CD4-positive, CD25-positive, alpha-beta regulatory T cell (primary cell): Measurements from ENCODE around the gene C17orf100. TPM values are rescaled to one million over a fixed set of nuclear protein-coding genes. Genes with fewer than 3 reads are reported as not detected.
A peak's percentile ranks its signal among the peaks of the same experiment; 100 is the strongest.

Experiments
- ATAC-seq, 2 donors: fragments of 150-1000 bp; cut with Tn5 transposase; one replicate each; pipeline ENCODE4 v1.10.0; 2021; ENCODE audit warnings: low read depth in 2 of 2, moderate number of reproducible peaks in 2 of 2, moderate library complexity in 1 of 2
- DNase-seq, 3 donors: peaks; one replicate each; pipeline versions ENCODE4 v3.0.0 to v3.0.0-alpha.2; 2012 to 2022; ENCODE audit warnings: mixed read lengths in 1 of 3
- H3K27ac ChIP-seq: one replicate; pipeline ENCODE4 v1.7.0; 2013; ENCODE audit warnings: mild to moderate bottlenecking, low read length; ENCODE audit not compliant: insufficient read depth, poor library complexity, severe bottlenecking
- H3K27me3 ChIP-seq: one replicate; pipeline ENCODE4 v1.7.0; 2013; ENCODE audit warnings: low read length; ENCODE audit not compliant: control insufficient read depth, insufficient read depth
- H3K36me3 ChIP-seq: one replicate; pipeline ENCODE4 v1.7.0; 2013; ENCODE audit warnings: mild to moderate bottlenecking, low read length, moderate library complexity; ENCODE audit not compliant: control insufficient read depth, insufficient read depth
- H3K4me1 ChIP-seq: 2 replicates; pipeline ENCODE4 v1.7.0; 2013; ENCODE audit warnings: mild to moderate bottlenecking, low read length; ENCODE audit not compliant: insufficient read depth, control insufficient read depth, poor library complexity, severe bottlenecking
- H3K4me3 ChIP-seq: one replicate; pipeline ENCODE4 v1.7.0; 2013; ENCODE audit warnings: low read depth, mild to moderate bottlenecking, low read length, moderate library complexity
- H3K9me3 ChIP-seq, 2 experiments: 1 replicate in 1 of 2; 2 replicates in 1 of 2; pipeline ENCODE4 v1.7.0; 2013; ENCODE audit warnings: low read length in 2 of 2, mild to moderate bottlenecking in 1 of 2, moderate library complexity in 1 of 2; ENCODE audit not compliant: control insufficient read depth in 2 of 2
- H3K27ac Mint-ChIP-seq, 3 donors: one replicate each; pipeline ENCODE4 v1.8.0; 2020 to 2022; ENCODE audit warnings: mild to moderate bottlenecking in 3 of 3, mixed read lengths in 3 of 3, moderate library complexity in 2 of 3
- H3K27me3 Mint-ChIP-seq: one replicate; pipeline ENCODE4 v1.8.0; 2022; ENCODE audit warnings: mild to moderate bottlenecking, mixed read lengths
- H3K36me3 Mint-ChIP-seq: one replicate; pipeline ENCODE4 v1.8.0; 2020; ENCODE audit warnings: mixed read lengths
- H3K4me1 Mint-ChIP-seq, 4 donors: one replicate each; pipeline ENCODE4 v1.8.0; 2020 to 2022; ENCODE audit warnings: mixed read lengths in 4 of 4, mild to moderate bottlenecking in 1 of 4
- H3K4me3 Mint-ChIP-seq, 4 donors: one replicate each; pipeline ENCODE4 v1.8.0; 2020 to 2022; ENCODE audit warnings: mild to moderate bottlenecking in 4 of 4, mixed read lengths in 4 of 4, moderate library complexity in 3 of 4
- H3K9me3 Mint-ChIP-seq, 7 donors: one replicate each; pipeline ENCODE4 v1.8.0; 2020 to 2022; ENCODE audit warnings: mixed read lengths in 7 of 7, mild to moderate bottlenecking in 3 of 7, moderate library complexity in 2 of 7
- polyA plus RNA-seq, 4 donors: library from polyadenylated mRNA; unstranded; fragments of 300-500 nt; fragmentation: Illumina TruSeq; gene quantifications; one replicate each; pipeline ENCODE4 v1.2.3, GENCODE V29; 2021
- total RNA-seq: library from RNA; stranded (reverse); gene quantifications from one replicate; pipeline ENCODE4 v1.2.3, GENCODE V29; 2022

C17orf100 gene
- 1.5 TPM for total RNA-seq
- polyA plus RNA-seq, result 1 to 10 TPM; 4.4 to 7.1 (median 5.6) TPM

GRCh38 chr17:6651354-6651918, at the start of gene C17orf100, which contains the start of gene MED31:
TSS of gene C17orf100 (plus strand) at chr17:6651762. CDS start at chr17:6651914, 152 bp downstream.
TSS of gene MED31 (minus strand) at chr17:6651605. CDS start at chr17:6651528, 77 bp downstream.
- Histone ChIP-seq H3K27ac (peak within 1 kb of the TSS; percentile 99), H3K9me3 (no peaks in the 10 kb centered on the region), H3K36me3 (peaks cover 24% of the 10 kb centered on the region), H3K27me3 (no peaks in the 10 kb centered on the region), H3K4me1 (peaks cover 39% of the 10 kb centered on the region), H3K4me3 (peak within 1 kb of the TSS; percentile 95)
- peaks cover 45 to 80% (median 55%) of the 10 kb centered on the region in 4 donors for H3K4me1 Mint-ChIP-seq
- peaks cover 26% of the 10 kb centered on the region for H3K36me3 Mint-ChIP-seq
- H3K9me3 Mint-ChIP-seq, result peaks cover 0 to 2% (median 0%) of the 10 kb centered on the region in 7 donors
- peak within 1 kb of the TSS; percentile 94 to 99 (median 97) for H3K4me3 Mint-ChIP-seq
- peak within 1 kb of the TSS; percentile 99 for H3K27ac Mint-ChIP-seq
- DNase-seq (peak; percentile 91 to 94 (median 92)), ATAC-seq (peak; percentile 97)
- H3K27me3 Mint-ChIP-seq, result peaks cover 28% of the 10 kb centered on the region

- Mint-ChIP-seq H3K9me3 (no peaks in the 10 kb centered on the region), H3K27me3 (no peaks in the 10 kb centered on the region), H3K4me3 (no peak overlapping the region), H3K27ac (no peak overlapping the region), H3K36me3 (peaks cover 43% of the 10 kb centered on the region), H3K4me1 (peaks cover 5 to 12% (median 7%) of the 10 kb centered on the region in 4 donors)
- peaks cover 53% of the 10 kb centered on the region for H3K36me3 ChIP-seq
- H3K27ac ChIP-seq, result no peak overlapping the region
- no peak overlapping the region for H3K4me3 ChIP-seq
- no peaks in the 10 kb centered on the region for H3K27me3 ChIP-seq
- no peak for ATAC-seq
- no peaks in the 10 kb centered on the region for H3K4me1 ChIP-seq
- no peak for DNase-seq
- no peaks in the 10 kb centered on the region for H3K9me3 ChIP-seq
These were observed 49.4 kb upstream of the C17orf100 start for GRCh38 chr17:6602141-6602540.

- H3K9me3 ChIP-seq, result no peaks in the 10 kb centered on the region
- ATAC-seq (no peak), DNase-seq (no peak)
- no peak overlapping the region for H3K4me3 ChIP-seq
- Mint-ChIP-seq H3K9me3 (no peaks in the 10 kb centered on the region), H3K4me3 (peak overlapping the region in 1 of 4 donors; percentile 15), H3K36me3 (peaks cover 48% of the 10 kb centered on the region), H3K4me1 (peaks cover 5 to 12% (median 7%) of the 10 kb centered on the region in 4 donors), H3K27ac (peak overlapping the region in 1 of 3 donors; percentile 70), H3K27me3 (no peaks in the 10 kb centered on the region)
- no peaks in the 10 kb centered on the region for H3K27me3 ChIP-seq
- H3K27ac ChIP-seq, result no peak overlapping the region
- no peaks in the 10 kb centered on the region for H3K4me1 ChIP-seq
- H3K36me3 ChIP-seq, result peaks cover 58% of the 10 kb centered on the region
These were observed 47.7 kb upstream of the C17orf100 start for GRCh38 chr17:6603744-6604325.

GRCh38 chr17:6605142-6605541, 46.4 kb upstream of the C17orf100 start:
- Histone ChIP-seq H3K27ac (no peak overlapping the region), H3K9me3 (no peaks in the 10 kb centered on the region), H3K27me3 (no peaks in the 10 kb centered on the region), H3K4me1 (no peaks in the 10 kb centered on the region), H3K4me3 (no peak overlapping the region), H3K36me3 (peaks cover 65% of the 10 kb centered on the region)
- Mint-ChIP-seq H3K4me3 (no peak overlapping the region), H3K4me1 (peaks cover 5 to 12% (median 7%) of the 10 kb centered on the region in 4 donors), H3K27me3 (no peaks in the 10 kb centered on the region), H3K36me3 (peaks cover 51% of the 10 kb centered on the region), H3K27ac (peak overlapping the region in 1 of 3 donors; percentile 16), H3K9me3 (no peaks in the 10 kb centered on the region)
- DNase-seq (no peak), ATAC-seq (no peak)

GRCh38 chr17:6608321-6608720, 43.2 kb upstream of the C17orf100 start:
- no peaks in the 10 kb centered on the region for H3K4me1 ChIP-seq
- ATAC-seq, result no peak
- Mint-ChIP-seq H3K27ac (no peak overlapping the region), H3K9me3 (no peaks in the 10 kb centered on the region), H3K4me3 (no peak overlapping the region), H3K4me1 (peaks cover under 1 to 5% (median 4%) of the 10 kb centered on the region in 4 donors), H3K27me3 (no peaks in the 10 kb centered on the region), H3K36me3 (peaks cover 50% of the 10 kb centered on the region)
- peaks cover 65% of the 10 kb centered on the region for H3K36me3 ChIP-seq
- DNase-seq, result no peak
- H3K27ac ChIP-seq, result no peak overlapping the region
- H3K9me3 ChIP-seq, result no peaks in the 10 kb centered on the region
- H3K27me3 ChIP-seq, result no peaks in the 10 kb centered on the region
- no peak overlapping the region for H3K4me3 ChIP-seq

- Histone ChIP-seq H3K27ac (no peak overlapping the region), H3K36me3 (peaks cover 59% of the 10 kb centered on the region), H3K27me3 (no peaks in the 10 kb centered on the region), H3K4me1 (no peaks in the 10 kb centered on the region), H3K9me3 (no peaks in the 10 kb centered on the region), H3K4me3 (no peak overlapping the region)
- Mint-ChIP-seq H3K9me3 (no peaks in the 10 kb centered on the region), H3K4me1 (peaks cover 0 to 11% (median 7%) of the 10 kb centered on the region in 4 donors), H3K36me3 (peaks cover 48% of the 10 kb centered on the region), H3K27ac (no peak overlapping the region), H3K4me3 (no peak overlapping the region), H3K27me3 (no peaks in the 10 kb centered on the region)
- DNase-seq (no peak), ATAC-seq (no peak)
These were observed 41.6 kb upstream of the C17orf100 start for GRCh38 chr17:6610011-6610410.

GRCh38 chr17:6611231-6611630, 40.3 kb upstream of the C17orf100 start:
- Histone ChIP-seq H3K4me1 (no peaks in the 10 kb centered on the region), H3K27me3 (no peaks in the 10 kb centered on the region), H3K9me3 (no peaks in the 10 kb centered on the region), H3K4me3 (no peak overlapping the region), H3K36me3 (peaks cover 49% of the 10 kb centered on the region), H3K27ac (no peak overlapping the region)
- Mint-ChIP-seq H3K9me3 (no peaks in the 10 kb centered on the region), H3K27ac (no peak overlapping the region), H3K4me1 (peaks cover 0 to 11% (median 7%) of the 10 kb centered on the region in 4 donors), H3K36me3 (peaks cover 40% of the 10 kb centered on the region), H3K4me3 (no peak overlapping the region), H3K27me3 (no peaks in the 10 kb centered on the region)
- ATAC-seq (no peak), DNase-seq (no peak)

- Mint-ChIP-seq H3K36me3 (peaks cover 49% of the 10 kb centered on the region), H3K27ac (no peak overlapping the region), H3K4me1 (peaks cover 0 to 6% (median 3%) of the 10 kb centered on the region in 4 donors), H3K27me3 (no peaks in the 10 kb centered on the region), H3K4me3 (no peak overlapping the region), H3K9me3 (no peaks in the 10 kb centered on the region)
- Histone ChIP-seq H3K9me3 (no peaks in the 10 kb centered on the region), H3K27me3 (no peaks in the 10 kb centered on the region), H3K4me3 (no peak overlapping the region), H3K36me3 (peaks cover 36% of the 10 kb centered on the region), H3K4me1 (no peaks in the 10 kb centered on the region), H3K27ac (no peak overlapping the region)
- DNase-seq (no peak), ATAC-seq (no peak)
These were observed 27.6 kb upstream of the C17orf100 start for GRCh38 chr17:6623941-6624340.
